HCT116 (cell line): ENCODE measurements around the gene SRGAP3.

Source experiments
- CTCF ChIP-seq, 3 experiments: fragments of 200-600 bp in 1 of 3; sonication (generic) in 1 of 3; IDR thresholded peaks in 2 of 3; conservative IDR thresholded peaks in 1 of 3; 2 replicates each; pipeline ENCODE4 v1.5.1; 2012 to 2017; ENCODE audit warnings: low read depth in 2 of 3, low read length in 2 of 3, antibody characterized with exemption in 1 of 3, borderline replicate concordance in 1 of 3, control low read depth in 1 of 3, mild to moderate bottlenecking in 1 of 3, mixed read lengths in 1 of 3, mixed run types in 1 of 3, moderate library complexity in 1 of 3; ENCODE audit not compliant: insufficient read depth in 1 of 3
- POLR2A ChIP-seq: IDR thresholded peaks from 2 replicates; pipeline ENCODE4 v1.7.0; 2011; ENCODE audit warnings: borderline replicate concordance; ENCODE audit not compliant: insufficient read depth, insufficient read length; ENCODE audit errors: extremely low read depth

GRCh38 chr3:9007213-9007612 lies 242.2 kb downstream of the SRGAP3 start:
- TF ChIP-seq CTCF (IDR thresholded peaks at IDR 0.05 in 2 of 3, conservative IDR thresholded peaks at IDR 0.05 in 1 of 3; ENCODE audit: borderline replicate concordance in 1 of 3, insufficient read depth in 1 of 3, low read depth in 2 of 3, low read length in 2 of 3) (no peak), POLR2A (no peak)
